ENCODE results near the gene FITM1. TPM values are rescaled to one million over a fixed set of nuclear protein-coding genes. Genes with fewer than 3 reads are reported as not detected.

The FITM1 gene
- total and polyA plus RNA-seq, 12 donors: 4.6 to 25.7 (median 10.4) TPM

GRCh38 chr14:24151404-24152080, 21.1 kb downstream of the FITM1 start:
- no peak overlapping the region for H3K4me3 ChIP-seq
- H3K36me3 ChIP-seq (replicated peaks in 1 of 2): peaks cover 0 to 70% of the 10 kb centered on the region in 2 donors
- intact Hi-C loops (cut with DNase I): loop anchor here in 1 of 2 donors (10.0 kb wide), 1 partner anchor 87 kb away; no protein-coding TSS in a partner anchor
- no peaks in the 10 kb centered on the region for H3K27me3 ChIP-seq
- no peak overlapping the region for H3K27ac ChIP-seq
- no peaks in the 10 kb centered on the region for H3K9me3 ChIP-seq (replicated peaks in 1 of 3)
- peaks cover 7 to 18% of the 10 kb centered on the region in 2 donors for H3K4me1 ChIP-seq (replicated peaks in 1 of 2)
- TF ChIP-seq CTCF (IDR thresholded peaks at IDR 0.05): no peak
- no peak for DNase-seq
- WGBS, 4 donors: 90 to 95% (median 93%) methylated on average over 9 to 16 of the region's 16 CpGs

- TF ChIP-seq POLR2A (IDR thresholded peaks at IDR 0.05) (no peak), CTCF (IDR thresholded peaks at IDR 0.05) (no peak)
- Histone ChIP-seq H3K4me1 (replicated peaks in 1 of 2) (peaks cover 0 to 10% of the 10 kb centered on the region in 2 donors), H3K4me3 (no peak overlapping the region), H3K9me3 (replicated peaks in 1 of 3) (no peaks in the 10 kb centered on the region), H3K27ac (no peak overlapping the region), H3K36me3 (replicated peaks in 1 of 2) (peaks cover 0 to 78% of the 10 kb centered on the region in 2 donors), H3K27me3 (no peaks in the 10 kb centered on the region)
- intact Hi-C loops (cut with DNase I): loop anchor here in 1 of 2 donors (10.0 kb wide), 1 partner anchor 90 kb away; no protein-coding TSS in a partner anchor
- no peak for DNase-seq
- 90 to 97% (median 94%) methylated on average over 8 to 10 of the region's 10 CpGs for WGBS, 4 donors
Observed at GRCh38 chr14:24155100-24155499, 24.6 kb downstream of the FITM1 start.

GRCh38 chr14:24156840-24157239, 26.4 kb downstream of the FITM1 start:
- intact Hi-C loops (cut with DNase I): loop anchor here in 1 of 2 donors (10.0 kb wide), 1 partner anchor 92 kb away; no protein-coding TSS in a partner anchor
- no peak for DNase-seq
- no peaks in the 10 kb centered on the region for H3K27me3 ChIP-seq
- peaks cover 0 to 69% of the 10 kb centered on the region in 2 donors for H3K36me3 ChIP-seq (replicated peaks in 1 of 2)
- WGBS, 4 donors: 87 to 94% (median 90%) methylated on average over 1 of the region's 1 CpG
- H3K27ac ChIP-seq: peak overlapping the region in 4 of 5 donors; percentile 26 to 70 (median 52)
- no peak overlapping the region for H3K4me3 ChIP-seq
- H3K4me1 ChIP-seq (replicated peaks in 1 of 2): peaks cover 4 to 17% of the 10 kb centered on the region in 2 donors
- no peaks in the 10 kb centered on the region for H3K9me3 ChIP-seq (replicated peaks in 1 of 3)
- TF ChIP-seq POLR2A (IDR thresholded peaks at IDR 0.05) (no peak), CTCF (IDR thresholded peaks at IDR 0.05) (no peak)

- Histone ChIP-seq H3K36me3 (replicated peaks in 1 of 2) (peaks cover 0 to 64% of the 10 kb centered on the region in 2 donors), H3K27ac (peak overlapping the region in 3 of 5 donors; percentile 26 to 70 (median 64)), H3K9me3 (replicated peaks in 1 of 3) (no peaks in the 10 kb centered on the region), H3K4me1 (replicated peaks in 1 of 2) (peaks cover 7 to 22% of the 10 kb centered on the region in 2 donors), H3K27me3 (no peaks in the 10 kb centered on the region), H3K4me3 (no peak overlapping the region)
- peak in 3 of 7 donors; percentile 67 to 72 (median 71) for DNase-seq
- 50 to 71% (median 58%) methylated on average over 9 to 12 of the region's 12 CpGs for WGBS, 4 donors
- intact Hi-C loops (cut with DNase I): loop anchor here in 1 of 2 donors (10.0 kb wide), 1 partner anchor 93 kb away; no protein-coding TSS in a partner anchor
- TF ChIP-seq POLR2A (IDR thresholded peaks at IDR 0.05): no peak
- no peak for TF ChIP-seq CTCF (IDR thresholded peaks at IDR 0.05)
Observed at GRCh38 chr14:24157331-24157730, 26.9 kb downstream of the FITM1 start.
